Stimulated activated CD4-positive, alpha-beta T cell treated with anti-CD3 and anti-CD28 coated beads, Interleukin-15, amount 100 ng/mL, for 1 hour (primary cell): ENCODE measurements around the gene HERC2.
"Not testable (repeated sequence)": the region's sequence is repeated elsewhere in the genome, so short reads cannot be mapped to it uniquely, and the experiment has no call there.

Experiments
- DNase-seq, 2 donors: peaks; one replicate each; pipeline ENCODE4 v3.0.0-alpha.2; 2020; ENCODE audit warnings: low read depth in 1 of 2, low spot score in 1 of 2

HERC2 gene

GRCh38 chr15:28185148-28185895 lies 136.7 kb downstream of the HERC2 start:
- no peak for DNase-seq

- no peak for DNase-seq
Observed at GRCh38 chr15:28184166-28184565, 137.8 kb downstream of the HERC2 start.

- no peak for DNase-seq
Observed at GRCh38 chr15:28182731-28183130, 139.2 kb downstream of the HERC2 start.

GRCh38 chr15:28182216-28182615 lies 139.8 kb downstream of the HERC2 start:
- no peak for DNase-seq

GRCh38 chr15:28181366-28181765 lies 140.6 kb downstream of the HERC2 start:
- no peak for DNase-seq

GRCh38 chr15:28179270-28179669 lies 142.7 kb downstream of the HERC2 start:
- no peak for DNase-seq

- no peak for DNase-seq
Observed at GRCh38 chr15:28178727-28179126, 143.3 kb downstream of the HERC2 start.

- no peak for DNase-seq
Observed at GRCh38 chr15:28178290-28178689, 143.7 kb downstream of the HERC2 start.

- DNase-seq = no peak
Observed at GRCh38 chr15:28169366-28169765, 152.6 kb downstream of the HERC2 start.

GRCh38 chr15:28168405-28169121 lies 153.4 kb downstream of the HERC2 start:
- not testable (repeated sequence) for DNase-seq

GRCh38 chr15:28167042-28167441 lies 154.9 kb downstream of the HERC2 start:
- no peak for DNase-seq

GRCh38 chr15:28165791-28166190 lies 156.2 kb downstream of the HERC2 start:
- DNase-seq = no peak

GRCh38 chr15:28164876-28165275 lies 157.1 kb downstream of the HERC2 start:
- no peak for DNase-seq

GRCh38 chr15:28154283-28154682 lies 167.7 kb downstream of the HERC2 start:
- no peak for DNase-seq

- no peak for DNase-seq
Observed at GRCh38 chr15:28153492-28154119, 168.4 kb downstream of the HERC2 start.

GRCh38 chr15:28152538-28152923 lies 169.4 kb downstream of the HERC2 start:
- DNase-seq = not testable (repeated sequence)

- DNase-seq = not testable (repeated sequence)
Observed at GRCh38 chr15:28151864-28152537, 170.0 kb downstream of the HERC2 start.

- no peak for DNase-seq
Observed at GRCh38 chr15:28147801-28148200, 174.2 kb downstream of the HERC2 start.

- not testable (repeated sequence) for DNase-seq
Observed at GRCh38 chr15:28145419-28145818, 176.6 kb downstream of the HERC2 start.

GRCh38 chr15:28140062-28140461 lies 181.9 kb downstream of the HERC2 start:
- DNase-seq = no peak

GRCh38 chr15:28137408-28138039 lies 184.5 kb downstream of the HERC2 start:
- not testable (repeated sequence) for DNase-seq
